Body of pancreas (tissue), 4 donors: ENCODE results near the gene PCDHA7. TPM values are rescaled to one million over a fixed set of nuclear protein-coding genes. Genes with fewer than 3 reads are reported as not detected.
"Not testable (repeated sequence)": the region's sequence is repeated elsewhere in the genome, so short reads cannot be mapped to it uniquely, and the experiment has no call there.

ENCODE experiments used
- ATAC-seq: fragments of 150-250 bp; one replicate; pipeline ENCODE4 v1.9.1; 2016
- DNase-seq, 4 donors: peaks; one replicate each; pipeline ENCODE4 v3.0.0-alpha.2; 2019
- H3K27ac ChIP-seq, 4 donors: fragments of 200-600 bp; sonication (generic); 1 replicate in 3 of 4; 2 replicates in 1 of 4; pipeline versions ENCODE4 v1.5.1 to v1.6.1; 2016 to 2019; ENCODE audit warnings: mild to moderate bottlenecking in 1 of 4, mixed read lengths in 1 of 4, moderate library complexity in 1 of 4
- H3K27me3 ChIP-seq, 2 donors: fragments of 200-600 bp; sonication (generic); one replicate each; pipeline ENCODE4 v1.6.0; 2016; ENCODE audit warnings: mild to moderate bottlenecking in 1 of 2
- H3K36me3 ChIP-seq, 2 donors: fragments of 200-600 bp; sonication (generic); replicated peaks in 1 of 2; 2 replicates each; pipeline ENCODE4 v1.5.1; 2016; ENCODE audit warnings: low read depth in 2 of 2; ENCODE audit not compliant: insufficient read depth in 1 of 2
- H3K4me1 ChIP-seq: fragments of 200-600 bp; sonication (generic); one replicate; pipeline ENCODE4 v1.6.0; 2016
- H3K4me3 ChIP-seq, 2 donors: fragments of 200-600 bp; sonication (generic); 1 replicate in 1 of 2; 2 replicates in 1 of 2; pipeline ENCODE4 v1.5.1; 2016 to 2019
- H3K9me3 ChIP-seq, 3 donors: fragments of 200-600 bp; sonication (generic); 1 replicate in 2 of 3; 2 replicates in 1 of 3; pipeline ENCODE4 v1.5.1; 2016
- POLR2A ChIP-seq, 3 donors: fragments of 450-650 bp; IDR thresholded peaks; one replicate each; pipeline ENCODE4 v1.6.1; 2016; ENCODE audit warnings: antibody characterized with exemption in 3 of 3, mild to moderate bottlenecking in 2 of 3
- WGBS, 2 donors: methylation state at CpG; one replicate each; pipeline ENCODE4 v1.1.5; 2017; 5-methylcytosine and 5-hydroxymethylcytosine counted together
- intact Hi-C: fragments of 100-400 bp; cut with DNase I; formaldehyde crosslinking; loops from one replicate; pipeline ENCODE4 v1.15.1; 2023
- total RNA-seq, 2 donors: library from RNA; depleted of rRNA; stranded (reverse); fragments of >200 nt; gene quantifications; one replicate each; pipeline ENCODE4 v1.1.0, GENCODE V29; 2016
- TF ChIP-seq, protein P1 (sequence below), 7 experiments: fragments of 450-650 bp in 4 of 7; fragments of 200-600 bp in 3 of 7; sonication (generic) in 3 of 7; IDR thresholded peaks; one replicate each; pipeline ENCODE4 v1.5.1; 2016 to 2019; ENCODE audit warnings: antibody characterized with exemption in 7 of 7

Gene PCDHA7
- total RNA-seq, 2 donors from 2014 or later: 1.3 to 3.3 TPM

DNA sequence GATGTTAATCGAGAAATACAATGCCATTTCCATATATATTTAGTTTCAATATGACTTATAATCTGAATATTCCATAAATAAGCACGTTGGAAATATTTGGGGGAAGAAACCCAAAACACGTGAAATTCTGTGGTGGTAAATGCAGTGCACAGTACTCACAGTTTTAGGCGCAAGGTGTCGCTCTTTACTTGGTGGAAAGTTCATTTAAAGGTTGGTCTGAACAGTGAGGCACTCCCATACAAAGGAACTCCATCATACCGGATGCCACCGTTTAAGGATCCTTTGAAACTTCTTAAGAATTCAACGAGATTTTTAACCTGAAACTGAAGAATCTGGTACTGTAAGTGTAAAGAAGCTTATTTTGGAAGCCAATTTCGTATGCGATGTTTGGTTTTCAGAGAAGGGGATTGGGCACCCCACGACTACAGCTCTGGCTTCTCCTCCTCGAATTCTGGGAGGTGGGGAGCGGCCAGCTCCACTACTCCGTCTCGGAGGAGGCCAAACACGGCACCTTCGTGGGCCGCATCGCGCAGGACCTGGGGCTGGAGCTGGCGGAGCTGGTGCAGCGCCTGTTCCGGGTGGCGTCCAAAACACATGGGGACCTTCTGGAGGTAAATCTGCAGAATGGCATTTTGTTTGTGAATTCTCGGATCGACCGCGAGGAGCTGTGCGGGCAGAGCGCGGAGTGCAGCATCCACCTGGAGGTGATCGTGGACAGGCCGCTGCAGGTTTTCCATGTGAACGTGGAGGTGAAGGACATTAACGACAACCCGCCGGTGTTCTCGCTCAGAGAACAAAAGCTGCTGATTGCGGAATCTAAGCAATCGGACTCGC is 34.9 kb downstream of the PCDHA7 start, which contains the start of gene PCDHA11:
Gene PCDHA11 (plus strand): TSS at position 237 of the 834 bp plus-strand sequence. CDS start 147 bp downstream, at position 384.
- WGBS, 2 donors: 17 to 23% methylated on average over 22 to 41 of the region's 41 CpGs
- Histone ChIP-seq H3K27ac (no peak within 1 kb of the TSS), H3K4me1 (no peaks in the 10 kb centered on the region), H3K4me3 (no peak within 1 kb of the TSS), H3K36me3 (no peaks in the 10 kb centered on the region), H3K27me3 (no peaks in the 10 kb centered on the region), H3K9me3 (peaks cover 0 to 16% (median 3%) of the 10 kb centered on the region in 3 donors)
- ATAC-seq (peak; percentile 55), DNase-seq (peak in 3 of 4 donors; percentile 36 to 57 (median 40))
- TF ChIP-seq POLR2A (IDR thresholded peaks at IDR 0.05): no peak
- TF ChIP-seq, protein P1, sequence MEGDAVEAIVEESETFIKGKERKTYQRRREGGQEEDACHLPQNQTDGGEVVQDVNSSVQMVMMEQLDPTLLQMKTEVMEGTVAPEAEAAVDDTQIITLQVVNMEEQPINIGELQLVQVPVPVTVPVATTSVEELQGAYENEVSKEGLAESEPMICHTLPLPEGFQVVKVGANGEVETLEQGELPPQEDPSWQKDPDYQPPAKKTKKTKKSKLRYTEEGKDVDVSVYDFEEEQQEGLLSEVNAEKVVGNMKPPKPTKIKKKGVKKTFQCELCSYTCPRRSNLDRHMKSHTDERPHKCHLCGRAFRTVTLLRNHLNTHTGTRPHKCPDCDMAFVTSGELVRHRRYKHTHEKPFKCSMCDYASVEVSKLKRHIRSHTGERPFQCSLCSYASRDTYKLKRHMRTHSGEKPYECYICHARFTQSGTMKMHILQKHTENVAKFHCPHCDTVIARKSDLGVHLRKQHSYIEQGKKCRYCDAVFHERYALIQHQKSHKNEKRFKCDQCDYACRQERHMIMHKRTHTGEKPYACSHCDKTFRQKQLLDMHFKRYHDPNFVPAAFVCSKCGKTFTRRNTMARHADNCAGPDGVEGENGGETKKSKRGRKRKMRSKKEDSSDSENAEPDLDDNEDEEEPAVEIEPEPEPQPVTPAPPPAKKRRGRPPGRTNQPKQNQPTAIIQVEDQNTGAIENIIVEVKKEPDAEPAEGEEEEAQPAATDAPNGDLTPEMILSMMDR (IDR thresholded peaks at IDR 0.05): peak; percentile 8 to 55 (median 31)
- intact Hi-C loops: no loop called here

DNA sequence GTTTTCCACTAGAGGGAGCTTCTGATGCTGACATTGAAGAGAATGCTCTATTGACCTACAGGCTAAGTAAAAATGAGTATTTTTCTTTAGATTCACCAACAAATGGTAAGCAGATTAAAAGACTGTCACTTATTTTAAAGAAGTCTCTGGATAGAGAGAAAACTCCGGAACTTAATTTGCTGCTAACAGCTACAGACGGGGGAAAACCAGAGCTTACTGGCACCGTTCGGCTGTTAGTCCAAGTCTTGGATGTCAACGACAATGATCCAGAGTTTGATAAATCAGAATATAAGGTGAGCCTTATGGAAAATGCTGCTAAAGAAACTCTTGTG is 35.5 kb downstream of the PCDHA7 start:
- no peak for TF ChIP-seq POLR2A (IDR thresholded peaks at IDR 0.05)
- TF ChIP-seq, protein P1 (IDR thresholded peaks at IDR 0.05): peak in 2 of 7 experiments; percentile 17 to 23
- ATAC-seq (no peak), DNase-seq (no peak)
- 57 to 62% methylated on average over 5 of the region's 5 CpGs for WGBS, 2 donors
- Histone ChIP-seq H3K36me3 (no peaks in the 10 kb centered on the region), H3K4me3 (no peak overlapping the region), H3K27ac (no peak overlapping the region), H3K4me1 (no peaks in the 10 kb centered on the region), H3K9me3 (peaks cover 0 to 16% (median 3%) of the 10 kb centered on the region in 3 donors), H3K27me3 (no peaks in the 10 kb centered on the region)
- intact Hi-C loops: no loop called here

DNA sequence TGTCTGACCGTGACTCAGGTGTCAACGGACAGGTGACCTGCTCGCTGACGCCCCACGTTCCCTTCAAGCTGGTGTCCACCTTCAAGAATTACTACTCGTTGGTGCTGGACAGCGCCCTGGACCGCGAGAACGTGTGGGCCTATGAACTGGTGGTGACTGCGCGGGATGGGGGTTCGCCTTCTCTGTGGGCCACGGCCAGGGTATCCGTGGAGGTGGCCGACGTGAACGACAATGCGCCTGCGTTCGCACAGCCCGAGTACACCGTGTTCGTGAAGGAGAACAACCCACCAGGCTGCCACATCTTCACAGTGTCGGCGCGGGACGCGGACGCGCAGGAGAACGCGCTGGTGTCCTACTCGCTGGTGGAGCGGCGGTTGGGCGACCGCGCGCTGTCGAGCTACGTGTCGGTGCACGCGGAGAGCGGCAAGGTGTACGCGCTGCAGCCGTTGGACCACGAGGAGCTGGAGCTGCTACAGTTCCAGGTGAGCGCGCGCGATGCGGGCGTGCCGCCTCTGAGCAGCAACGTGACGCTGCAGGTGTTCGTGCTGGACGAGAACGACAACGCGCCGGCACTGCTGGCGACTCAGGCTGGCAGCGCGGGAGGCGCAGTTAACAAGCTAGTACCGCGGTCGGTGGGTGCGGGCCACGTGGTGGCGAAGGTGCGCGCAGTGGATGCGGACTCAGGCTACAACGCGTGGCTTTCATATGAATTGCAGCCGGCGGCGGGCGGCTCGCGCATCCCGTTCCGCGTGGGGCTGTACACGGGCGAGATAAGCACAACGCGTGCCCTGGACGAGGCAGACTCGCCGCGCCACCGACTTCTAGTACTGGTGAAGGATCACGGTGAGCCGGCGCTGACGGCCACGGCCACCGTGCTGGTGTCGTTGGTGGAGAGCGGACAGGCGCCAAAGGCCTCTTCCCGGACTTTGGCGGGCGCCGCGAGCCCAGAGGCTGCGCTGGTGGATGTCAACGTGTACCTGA is 36.4 kb downstream of the PCDHA7 start:
- ATAC-seq: no peak
- Histone ChIP-seq H3K4me3 (no peak overlapping the region), H3K27ac (no peak overlapping the region), H3K9me3 (peaks cover 0 to 22% (median 3%) of the 10 kb centered on the region in 3 donors), H3K36me3 (no peaks in the 10 kb centered on the region), H3K27me3 (no peaks in the 10 kb centered on the region), H3K4me1 (no peaks in the 10 kb centered on the region)
- TF ChIP-seq POLR2A (IDR thresholded peaks at IDR 0.05): no peak
- TF ChIP-seq, protein P1 (IDR thresholded peaks at IDR 0.05): no peak
- WGBS, 2 donors: 42 to 76% methylated on average over 31 to 97 of the region's 114 CpGs
- DNase-seq: no peak
- intact Hi-C loops: no loop called here

DNA sequence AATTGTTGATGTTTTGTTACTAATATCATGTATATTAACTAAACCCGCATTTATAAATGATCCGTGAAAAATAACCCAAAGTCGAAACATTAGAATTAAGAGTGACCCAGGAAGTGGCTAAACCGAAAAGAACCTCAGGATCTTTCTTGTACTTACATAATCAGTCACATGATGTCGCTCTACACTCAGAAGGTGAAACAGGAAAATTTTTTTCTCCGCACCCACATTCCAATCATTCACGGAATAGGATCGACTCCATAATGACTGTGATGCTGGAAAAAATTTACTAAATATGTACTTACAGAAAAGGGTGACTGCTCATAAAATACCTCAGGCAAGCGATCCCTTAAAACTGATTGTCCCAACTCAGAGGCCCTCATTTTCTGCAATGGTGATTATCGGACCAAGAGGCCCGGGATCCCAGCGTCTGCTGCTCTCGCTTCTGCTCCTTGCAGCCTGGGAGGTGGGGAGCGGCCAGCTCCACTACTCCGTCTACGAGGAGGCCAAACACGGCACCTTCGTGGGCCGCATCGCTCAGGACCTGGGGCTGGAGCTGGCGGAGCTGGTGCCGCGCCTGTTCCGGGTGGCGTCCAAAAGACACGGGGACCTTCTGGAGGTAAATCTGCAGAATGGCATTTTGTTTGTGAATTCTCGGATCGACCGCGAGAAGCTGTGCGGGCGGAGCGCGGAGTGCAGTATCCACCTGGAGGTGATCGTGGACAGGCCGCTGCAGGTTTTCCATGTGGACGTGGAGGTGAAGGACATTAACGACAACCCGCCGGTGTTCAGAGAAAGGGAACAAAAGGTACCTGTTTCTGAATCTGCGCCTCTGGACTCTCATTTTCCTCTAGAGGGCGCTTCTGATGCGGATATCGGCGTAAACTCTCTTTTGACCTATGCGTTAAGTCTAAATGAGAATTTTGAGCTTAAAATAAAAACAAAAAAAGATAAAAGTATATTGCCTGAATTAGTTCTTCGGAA is 41.3 kb downstream of the PCDHA7 start, which contains the start of gene PCDHA12:
Gene PCDHA12 (plus strand): TSS at position 224 of the 981 bp plus-strand sequence. CDS start 165 bp downstream, at position 389.
- Histone ChIP-seq H3K36me3 (no peaks in the 10 kb centered on the region), H3K27me3 (no peaks in the 10 kb centered on the region), H3K4me3 (no peak within 1 kb of the TSS), H3K27ac (no peak within 1 kb of the TSS), H3K9me3 (peaks cover 0 to 36% (median 2%) of the 10 kb centered on the region in 3 donors), H3K4me1 (no peaks in the 10 kb centered on the region)
- ATAC-seq (peak; percentile 40), DNase-seq (no peak)
- intact Hi-C loops: no loop called here
- 14 to 15% methylated on average over 34 to 47 of the region's 47 CpGs for WGBS, 2 donors
- TF ChIP-seq, protein P1 (IDR thresholded peaks at IDR 0.05): peak in 5 of 7 experiments; percentile 5 to 32 (median 25)
- no peak for TF ChIP-seq POLR2A (IDR thresholded peaks at IDR 0.05)

DNA sequence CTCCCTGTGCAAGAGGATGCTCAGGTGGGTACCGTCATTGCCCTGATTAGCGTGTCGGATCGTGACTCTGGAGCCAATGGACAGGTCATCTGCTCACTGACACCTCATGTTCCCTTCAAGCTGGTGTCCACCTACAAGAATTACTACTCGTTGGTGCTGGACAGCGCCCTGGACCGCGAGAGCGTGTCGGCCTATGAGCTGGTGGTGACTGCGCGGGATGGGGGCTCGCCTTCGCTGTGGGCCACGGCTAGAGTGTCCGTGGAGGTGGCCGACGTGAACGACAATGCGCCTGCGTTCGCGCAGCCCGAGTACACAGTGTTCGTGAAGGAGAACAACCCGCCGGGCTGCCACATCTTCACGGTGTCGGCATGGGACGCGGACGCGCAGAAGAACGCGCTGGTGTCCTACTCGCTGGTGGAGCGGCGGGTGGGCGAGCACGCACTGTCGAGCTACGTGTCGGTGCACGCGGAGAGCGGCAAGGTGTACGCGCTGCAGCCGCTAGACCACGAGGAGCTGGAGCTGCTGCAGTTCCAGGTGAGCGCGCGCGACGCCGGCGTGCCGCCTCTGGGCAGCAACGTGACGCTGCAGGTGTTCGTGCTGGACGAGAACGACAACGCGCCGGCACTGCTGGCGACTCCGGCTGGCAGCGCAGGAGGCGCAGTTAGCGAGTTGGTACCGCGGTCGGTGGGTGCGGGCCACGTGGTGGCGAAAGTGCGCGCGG is 42.6 kb downstream of the PCDHA7 start:
- H3K36me3 ChIP-seq, H3K4me1 ChIP-seq, H3K27me3 ChIP-seq, DNase-seq, H3K4me3 ChIP-seq, ATAC-seq, intact Hi-C loops, H3K27ac ChIP-seq: not testable (repeated sequence)
- WGBS, 2 donors: 26 to 38% methylated on average over 14 to 71 of the region's 80 CpGs
- H3K9me3 ChIP-seq: peaks cover 0 to 26% (median 2%) of the 10 kb centered on the region in 3 donors
